GM13976 (cell line): ENCODE results near the gene PIGR.

Experiments
- DNase-seq: peaks from one replicate; pipeline ENCODE4 v3.0.0; 2012; ENCODE audit warnings: low spot score
- CTCF ChIP-seq: IDR thresholded peaks from 2 replicates; pipeline ENCODE4 v1.5.1; 2012; ENCODE audit warnings: borderline replicate concordance, mild to moderate bottlenecking; ENCODE audit not compliant: insufficient read depth; ENCODE audit errors: extremely low read depth, missing control alignments, control extremely low read depth
- in situ Hi-C: fragments of 300-500 bp; cut with MboI; formaldehyde crosslinking; loops from one replicate; pipeline ENCODE4 v1.12.0; 2022; ENCODE audit warnings: low sequenced_read_pairs, mixed read lengths, inconsistent platforms; ENCODE audit not compliant: unreplicated experiment

Gene PIGR

GRCh38 chr1:206970446-206970845 lies 24.2 kb upstream of the PIGR start, which contains the start of gene FCAMR:
TSS of gene FCAMR (minus strand) at chr1:206970460. CDS start at chr1:206970125, 335 bp downstream.
- TF ChIP-seq CTCF, result no peak
- DNase-seq, result no peak
- in situ Hi-C loops, result loop anchor here (10.0 kb wide), 1 partner anchor 336 kb away; the partner anchor contains the start of gene DYRK3

GRCh38 chr1:206969090-206969489 lies 22.8 kb upstream of the PIGR start:
- no peak for TF ChIP-seq CTCF

GRCh38 chr1:206967096-206967849 lies 21.0 kb upstream of the PIGR start:
- no peak for TF ChIP-seq CTCF
- in situ Hi-C loops, result no loop called here
- no peak for DNase-seq

More at GRCh38 chr1:206969090-206969489, 22.8 kb upstream of the PIGR start:
- no peak for DNase-seq
- in situ Hi-C loops, result no loop called here

GRCh38 chr1:206965781-206966180 lies 19.5 kb upstream of the PIGR start:
- no peak for TF ChIP-seq CTCF
- no peak for DNase-seq
- in situ Hi-C loops, result no loop called here

GRCh38 chr1:206963740-206964139 lies 17.5 kb upstream of the PIGR start:
- no peak for DNase-seq
- in situ Hi-C loops, result no loop called here
- TF ChIP-seq CTCF, result peak; percentile 21

- in situ Hi-C loops, result no loop called here
- TF ChIP-seq CTCF, result no peak
- no peak for DNase-seq
Observed at GRCh38 chr1:206963119-206963712, 16.9 kb upstream of the PIGR start.
